DND-41 (cell line): ENCODE data around the gene SPSB1.

Experiments
- ATAC-seq: fragments of 200-7000 bp; cut with Tn5 transposase; 3 replicates; pipeline ENCODE4 v1.9.1; 2021; ENCODE audit warnings: low read depth; ENCODE audit not compliant: insufficient read depth
- DNase-seq: peaks from one replicate; pipeline ENCODE4 v3.0.0-alpha.2; 2020
- H2AFZ ChIP-seq: 2 replicates; pipeline ENCODE4 v1.6.0; 2012; ENCODE audit warnings: low read depth, low read length
- H3K27ac ChIP-seq: 2 replicates; pipeline ENCODE4 v1.5.1; 2012; ENCODE audit warnings: low read length, inconsistent platforms
- H3K27me3 ChIP-seq: fragments of 200-600 bp; sonication (generic); 2 replicates; pipeline ENCODE4 v1.6.0; 2012; ENCODE audit warnings: low read length, mild to moderate bottlenecking, inconsistent platforms; ENCODE audit not compliant: insufficient read depth, poor library complexity
- H3K36me3 ChIP-seq: 2 replicates; pipeline ENCODE4 v1.5.1; 2012; ENCODE audit warnings: low read length, inconsistent platforms; ENCODE audit not compliant: insufficient read depth
- H3K4me1 ChIP-seq: 2 replicates; pipeline ENCODE4 v1.5.1; 2012; ENCODE audit warnings: mild to moderate bottlenecking, low read length; ENCODE audit not compliant: insufficient read depth
- H3K4me2 ChIP-seq: 2 replicates; pipeline ENCODE4 v1.6.0; 2012; ENCODE audit warnings: mild to moderate bottlenecking, moderate library complexity, low read length, inconsistent platforms; ENCODE audit not compliant: insufficient read depth
- H3K4me3 ChIP-seq, 2 experiments: fragments of 200-600 bp in 1 of 2; shearing (Covaris generic) in 1 of 2; 2 replicates each; pipeline ENCODE4 v1.5.1; 2012 to 2016; ENCODE audit warnings: inconsistent platforms in 2 of 2, low read length in 2 of 2, mild to moderate bottlenecking in 2 of 2, low read depth in 1 of 2, moderate library complexity in 1 of 2
- H3K79me2 ChIP-seq: 2 replicates; pipeline ENCODE4 v1.6.0; 2012; ENCODE audit warnings: low read length, inconsistent platforms; ENCODE audit not compliant: insufficient read depth
- H3K9ac ChIP-seq: 2 replicates; pipeline ENCODE4 v1.6.0; 2012; ENCODE audit warnings: low read depth, mild to moderate bottlenecking, inconsistent platforms, low read length, moderate library complexity
- H3K9me3 ChIP-seq: 2 replicates; pipeline ENCODE4 v1.5.1; 2012; ENCODE audit warnings: low read length, moderate library complexity, mild to moderate bottlenecking, inconsistent platforms; ENCODE audit not compliant: insufficient read depth, severe bottlenecking
- H4K20me1 ChIP-seq: 2 replicates; pipeline ENCODE4 v1.6.0; 2012; ENCODE audit warnings: low read length; ENCODE audit not compliant: insufficient read depth
- EZH2 ChIP-seq: IDR thresholded peaks from 3 replicates; pipeline ENCODE4 v1.6.1; 2012; ENCODE audit warnings: borderline replicate concordance, low read depth, mild to moderate bottlenecking, moderate library complexity, low read length, inconsistent platforms; ENCODE audit not compliant: severe bottlenecking
- TF ChIP-seq, protein P1 (sequence below): IDR thresholded peaks from 2 replicates; pipeline ENCODE4 v1.5.1; 2012; ENCODE audit warnings: borderline replicate concordance, low read length, moderate library complexity, mild to moderate bottlenecking; ENCODE audit not compliant: poor library complexity, severe bottlenecking; ENCODE audit errors: extremely low read depth

The SPSB1 gene

GRCh38 chr1:9269078-9269501, 23.6 kb upstream of the SPSB1 start:
- Histone ChIP-seq H3K27ac (no peak overlapping the region), H3K27me3 (no peaks in the 10 kb centered on the region), H2AFZ (no peak overlapping the region), H3K4me2 (no peak overlapping the region), H3K4me1 (no peaks in the 10 kb centered on the region), H4K20me1 (peaks cover 25% of the 10 kb centered on the region), H3K9me3 (no peaks in the 10 kb centered on the region), H3K9ac (no peak overlapping the region), H3K36me3 (peaks cover 60% of the 10 kb centered on the region), H3K79me2 (peaks cover 4% of the 10 kb centered on the region; the same call in 1 of the 2 replicates), H3K4me3 (no peak overlapping the region)
- no peak for ATAC-seq
- no peak for DNase-seq
- no peak for TF ChIP-seq EZH2
- TF ChIP-seq, protein P1, sequence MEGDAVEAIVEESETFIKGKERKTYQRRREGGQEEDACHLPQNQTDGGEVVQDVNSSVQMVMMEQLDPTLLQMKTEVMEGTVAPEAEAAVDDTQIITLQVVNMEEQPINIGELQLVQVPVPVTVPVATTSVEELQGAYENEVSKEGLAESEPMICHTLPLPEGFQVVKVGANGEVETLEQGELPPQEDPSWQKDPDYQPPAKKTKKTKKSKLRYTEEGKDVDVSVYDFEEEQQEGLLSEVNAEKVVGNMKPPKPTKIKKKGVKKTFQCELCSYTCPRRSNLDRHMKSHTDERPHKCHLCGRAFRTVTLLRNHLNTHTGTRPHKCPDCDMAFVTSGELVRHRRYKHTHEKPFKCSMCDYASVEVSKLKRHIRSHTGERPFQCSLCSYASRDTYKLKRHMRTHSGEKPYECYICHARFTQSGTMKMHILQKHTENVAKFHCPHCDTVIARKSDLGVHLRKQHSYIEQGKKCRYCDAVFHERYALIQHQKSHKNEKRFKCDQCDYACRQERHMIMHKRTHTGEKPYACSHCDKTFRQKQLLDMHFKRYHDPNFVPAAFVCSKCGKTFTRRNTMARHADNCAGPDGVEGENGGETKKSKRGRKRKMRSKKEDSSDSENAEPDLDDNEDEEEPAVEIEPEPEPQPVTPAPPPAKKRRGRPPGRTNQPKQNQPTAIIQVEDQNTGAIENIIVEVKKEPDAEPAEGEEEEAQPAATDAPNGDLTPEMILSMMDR, result no peak

DNA sequence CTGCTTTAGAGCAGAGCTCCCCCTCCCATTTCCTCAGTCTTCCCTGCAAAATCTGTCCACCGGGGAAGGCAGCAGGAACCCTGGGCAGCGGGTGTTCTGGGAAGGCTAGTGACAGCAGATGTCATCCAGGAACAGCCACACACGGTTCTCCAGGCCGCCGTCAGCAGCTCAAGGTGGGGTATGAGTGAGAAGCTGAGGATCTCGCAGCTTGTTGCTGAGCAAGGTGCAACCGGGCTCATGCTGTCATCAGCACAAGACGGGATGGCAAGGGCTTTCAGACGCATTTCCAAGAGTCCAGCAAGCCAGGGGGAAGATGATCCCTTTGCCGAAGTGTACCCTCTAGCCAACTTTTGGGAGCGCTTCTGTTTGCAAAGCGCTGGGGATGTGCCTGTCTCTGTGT, 23.0 kb upstream of the SPSB1 start:
- no peaks in the 10 kb centered on the region for H3K9me3 ChIP-seq
- peaks cover 19% of the 10 kb centered on the region; the same call in 1 of the 2 replicates for H4K20me1 ChIP-seq
- H3K79me2 ChIP-seq, result no peaks in the 10 kb centered on the region
- no peak overlapping the region for H3K4me3 ChIP-seq
- TF ChIP-seq, protein P1, result no peak
- no peak for TF ChIP-seq EZH2
- no peak for ATAC-seq
- no peak overlapping the region for H3K27ac ChIP-seq
- no peak overlapping the region for H3K9ac ChIP-seq
- H3K36me3 ChIP-seq, result peaks cover 54% of the 10 kb centered on the region
- DNase-seq, result no peak
- H2AFZ ChIP-seq, result no peak overlapping the region
- H3K27me3 ChIP-seq, result no peaks in the 10 kb centered on the region
- H3K4me1 ChIP-seq, result no peaks in the 10 kb centered on the region
- no peak overlapping the region for H3K4me2 ChIP-seq

DNA sequence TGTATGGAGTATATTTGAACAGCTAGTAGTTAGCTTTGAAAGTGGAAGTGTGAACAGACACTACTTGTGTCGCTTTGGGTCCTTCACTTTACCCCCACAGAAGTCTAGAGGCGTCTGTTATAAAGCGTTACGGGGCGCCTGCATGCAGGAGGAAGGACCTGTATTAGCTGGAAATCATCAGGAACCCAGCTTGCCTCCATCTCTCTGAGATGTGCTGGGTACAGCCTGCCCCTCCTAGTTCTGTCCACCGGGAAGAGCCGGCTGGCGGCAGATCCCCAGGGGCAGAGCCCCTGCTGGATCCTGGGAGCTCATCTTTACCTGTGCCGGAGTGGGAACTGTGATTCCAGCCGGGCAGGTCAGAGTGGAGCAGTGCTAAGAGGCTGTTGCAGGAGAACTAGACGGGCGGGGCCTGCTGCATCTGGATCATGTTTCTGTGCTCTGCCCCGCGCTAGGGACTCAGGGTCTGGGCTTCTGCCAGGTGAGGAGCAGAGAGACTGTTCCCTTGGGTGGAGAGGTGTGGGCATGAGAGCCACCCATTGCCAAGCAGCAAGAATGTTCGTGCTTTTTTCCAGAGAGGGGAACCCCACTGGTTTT, 22.3 kb upstream of the SPSB1 start:
- Histone ChIP-seq H2AFZ (no peak overlapping the region), H3K36me3 (peaks cover 47% of the 10 kb centered on the region), H3K27me3 (no peaks in the 10 kb centered on the region), H3K27ac (no peak overlapping the region), H3K9ac (no peak overlapping the region), H3K4me2 (no peak overlapping the region), H3K79me2 (no peaks in the 10 kb centered on the region), H3K4me1 (peaks cover 5% of the 10 kb centered on the region), H3K4me3 (no peak overlapping the region), H4K20me1 (peaks cover 13% of the 10 kb centered on the region; the same call in 1 of the 2 replicates), H3K9me3 (no peaks in the 10 kb centered on the region)
- no peak for ATAC-seq
- no peak for DNase-seq
- TF ChIP-seq, protein P1, result no peak
- no peak for TF ChIP-seq EZH2
